Dermis microvascular lymphatic vessel endothelial cell (primary cell): ENCODE results near the gene GMNN. TPM values are rescaled to one million over a fixed set of nuclear protein-coding genes. Genes with fewer than 3 reads are reported as not detected.
A peak's percentile ranks its signal among the peaks of the same experiment; 100 is the strongest.

ENCODE experiments used
- DNase-seq, 2 donors: peaks; one replicate each; pipeline versions ENCODE4 v3.0.0 to v3.0.0-alpha.2; 2010; ENCODE audit warnings: low read depth in 2 of 2
- total RNA-seq: library from RNA; depleted of rRNA; stranded (reverse); fragments of >200 nt; gene quantifications from 2 replicates; pipeline ENCODE4 v1.2.1, GENCODE V29; 2014

Gene GMNN
- total RNA-seq, 1 donor from 2014 or later: 16.8 TPM

GRCh38 chr6:24802271-24803059 is 27.7 kb downstream of the GMNN start:
- no peak for DNase-seq

- DNase-seq: no peak
Observed at GRCh38 chr6:24807584-24807983, 32.8 kb downstream of the GMNN start.

DNA sequence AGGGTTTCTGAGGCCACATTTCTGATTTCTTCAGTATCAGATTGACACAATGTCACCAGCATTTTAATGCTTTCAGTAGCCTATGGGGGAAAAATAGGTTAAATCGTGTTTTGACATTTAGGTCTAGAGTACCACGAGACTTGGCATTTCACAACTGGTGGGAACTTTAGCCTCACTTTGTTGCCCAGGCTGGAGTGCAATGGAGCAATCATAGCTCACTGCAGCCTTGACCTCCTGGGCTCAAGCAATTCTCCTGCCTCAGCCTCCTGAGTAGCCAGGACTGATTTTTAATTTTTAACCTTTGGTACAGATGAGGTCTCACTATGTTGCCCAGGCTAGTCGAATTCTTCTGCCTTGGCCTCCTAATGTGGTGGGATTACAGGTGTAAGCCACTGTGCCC is 35.0 kb downstream of the GMNN start:
- no peak for DNase-seq

GRCh38 chr6:24818346-24818745 is 43.6 kb downstream of the GMNN start:
- DNase-seq: no peak

DNA sequence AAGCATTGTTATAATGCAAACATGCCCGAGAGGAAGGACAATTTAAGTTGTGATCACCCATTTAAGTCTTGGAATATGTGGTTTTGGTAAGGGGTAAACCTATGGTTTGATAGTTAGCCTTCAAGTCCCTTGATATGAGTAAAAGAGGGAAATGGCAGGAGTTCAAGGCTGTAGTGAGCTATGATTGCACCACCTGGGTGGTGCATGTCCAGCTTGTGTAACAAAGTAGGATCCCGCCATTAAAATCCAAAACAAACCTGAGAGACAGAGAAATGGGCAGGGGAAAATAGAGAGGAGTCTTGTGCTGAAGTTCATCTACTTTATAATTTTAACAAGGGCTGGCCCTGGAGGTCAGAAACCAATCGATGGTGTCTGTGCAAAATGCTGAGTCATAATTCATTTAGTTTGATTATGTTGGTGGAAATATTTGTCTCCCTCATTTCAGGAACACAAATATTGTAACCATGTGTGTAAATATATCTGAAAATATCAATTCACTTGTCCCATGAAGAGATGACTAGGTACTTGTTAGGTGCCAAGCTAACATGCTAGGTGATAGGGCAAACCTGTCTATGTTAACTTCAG is 47.2 kb downstream of the GMNN start:
- DNase-seq: no peak

- no peak for DNase-seq
Observed at GRCh38 chr6:24822696-24823095, 48.0 kb downstream of the GMNN start.

DNA sequence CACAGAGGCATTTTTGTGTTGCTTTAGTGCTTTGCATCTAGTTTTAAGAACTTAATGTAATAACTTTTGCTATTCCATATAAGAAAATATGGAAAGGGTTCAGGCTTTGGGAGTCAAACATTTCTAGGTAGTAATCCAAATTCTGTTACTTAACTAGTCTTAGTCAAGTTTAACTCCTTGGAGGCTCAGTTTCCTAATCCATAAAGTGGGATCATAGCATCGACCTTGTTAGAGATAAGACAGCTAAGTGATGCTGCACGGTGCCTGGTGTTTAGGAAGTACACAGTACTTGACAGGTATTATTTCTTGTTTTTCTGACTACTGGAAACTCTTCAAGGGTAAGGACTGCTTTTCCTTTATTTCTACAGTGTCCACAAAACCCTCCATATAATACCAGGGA is 48.4 kb downstream of the GMNN start:
- no peak for DNase-seq

GRCh38 chr6:24824142-24824938 is 49.6 kb downstream of the GMNN start:
- no peak for DNase-seq

GRCh38 chr6:24825130-24825630 is 50.4 kb downstream of the GMNN start:
- no peak for DNase-seq

- DNase-seq: no peak
Observed at GRCh38 chr6:24827162-24827561, 52.4 kb downstream of the GMNN start.

GRCh38 chr6:24827970-24828369 is 53.2 kb downstream of the GMNN start:
- DNase-seq: no peak

DNA sequence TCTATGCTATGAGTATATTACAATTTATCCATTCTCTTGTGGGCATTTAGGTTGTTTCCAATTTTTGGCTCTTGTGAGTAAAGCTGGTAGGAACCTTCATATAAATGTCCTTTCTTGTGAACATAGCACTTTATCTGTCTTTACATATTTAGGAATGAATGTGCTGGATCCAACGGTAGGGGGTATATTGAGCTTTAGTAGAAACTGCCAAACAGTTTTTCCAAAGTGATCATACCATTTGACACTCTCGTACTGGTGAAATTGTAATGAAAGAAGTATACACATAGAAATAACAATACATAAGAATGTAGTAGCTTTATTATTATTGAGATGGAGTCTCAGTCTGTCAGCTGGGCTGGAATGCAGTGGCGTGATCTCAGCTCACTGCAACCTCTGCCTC is 54.9 kb downstream of the GMNN start:
- DNase-seq: no peak

DNA sequence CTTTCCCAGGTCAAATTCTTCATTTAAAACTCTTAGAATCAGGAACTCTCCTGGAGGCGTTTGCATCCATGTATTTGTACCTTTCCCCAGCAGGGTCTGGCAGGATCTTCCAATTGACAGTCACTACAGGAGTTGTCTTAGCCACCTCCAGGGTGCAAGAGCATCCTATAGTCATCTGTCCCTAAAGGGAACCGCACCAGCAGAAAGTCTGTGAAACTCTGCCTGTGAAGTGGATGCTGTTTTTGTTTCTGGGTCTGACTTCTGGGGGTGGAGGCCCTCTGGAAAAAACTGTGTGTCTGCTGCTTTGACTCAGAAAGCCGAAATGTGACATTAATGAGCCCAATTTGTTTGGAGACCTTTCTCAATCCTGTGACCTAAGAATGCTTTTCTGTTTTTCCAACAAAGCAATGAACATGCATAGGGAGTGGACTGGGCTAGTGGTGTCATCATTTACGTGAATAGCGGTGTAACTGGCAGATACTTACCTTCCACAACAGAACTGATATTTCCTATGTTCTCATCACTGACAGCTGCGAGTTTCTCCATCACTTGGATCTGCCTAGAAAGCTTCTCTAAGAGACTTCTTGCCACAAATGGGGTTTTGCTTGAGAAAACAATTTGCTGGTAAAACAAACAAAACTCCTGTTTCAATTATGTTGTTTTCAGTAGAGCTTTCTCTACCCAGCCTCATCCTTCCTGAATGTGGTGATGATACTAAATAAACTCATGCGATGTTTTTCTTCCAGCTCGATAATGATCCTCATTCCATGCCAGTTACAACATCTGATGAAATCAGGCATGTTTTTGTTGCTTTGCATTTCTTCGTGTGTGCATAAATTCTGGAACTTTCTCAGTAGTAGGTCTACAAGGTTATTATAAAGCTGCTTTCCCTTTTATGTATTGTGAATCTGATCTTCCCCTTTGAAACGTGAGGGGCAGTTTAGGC is 57.3 kb downstream of the GMNN start:
- DNase-seq: peak in 1 of 2 donors; percentile 25

DNA sequence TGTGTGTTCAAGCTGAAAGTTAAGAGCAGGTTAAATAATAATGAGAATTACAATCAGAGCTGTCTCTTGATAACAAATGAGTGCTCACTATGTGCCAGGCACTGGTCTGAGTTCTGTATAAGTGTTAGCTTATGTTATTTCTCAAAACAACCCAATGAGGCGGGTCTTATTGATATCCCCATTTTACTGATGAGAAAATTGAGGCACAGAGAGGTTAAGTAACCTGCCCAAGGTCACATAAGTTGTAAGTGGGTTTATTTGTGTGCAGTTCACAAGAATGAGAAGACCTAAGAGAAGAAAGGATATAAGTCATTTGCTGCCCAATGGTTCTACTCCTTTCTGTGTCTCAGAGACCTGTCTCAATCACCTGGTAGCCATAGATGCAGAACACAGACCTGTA is 58.1 kb downstream of the GMNN start:
- no peak for DNase-seq

DNA sequence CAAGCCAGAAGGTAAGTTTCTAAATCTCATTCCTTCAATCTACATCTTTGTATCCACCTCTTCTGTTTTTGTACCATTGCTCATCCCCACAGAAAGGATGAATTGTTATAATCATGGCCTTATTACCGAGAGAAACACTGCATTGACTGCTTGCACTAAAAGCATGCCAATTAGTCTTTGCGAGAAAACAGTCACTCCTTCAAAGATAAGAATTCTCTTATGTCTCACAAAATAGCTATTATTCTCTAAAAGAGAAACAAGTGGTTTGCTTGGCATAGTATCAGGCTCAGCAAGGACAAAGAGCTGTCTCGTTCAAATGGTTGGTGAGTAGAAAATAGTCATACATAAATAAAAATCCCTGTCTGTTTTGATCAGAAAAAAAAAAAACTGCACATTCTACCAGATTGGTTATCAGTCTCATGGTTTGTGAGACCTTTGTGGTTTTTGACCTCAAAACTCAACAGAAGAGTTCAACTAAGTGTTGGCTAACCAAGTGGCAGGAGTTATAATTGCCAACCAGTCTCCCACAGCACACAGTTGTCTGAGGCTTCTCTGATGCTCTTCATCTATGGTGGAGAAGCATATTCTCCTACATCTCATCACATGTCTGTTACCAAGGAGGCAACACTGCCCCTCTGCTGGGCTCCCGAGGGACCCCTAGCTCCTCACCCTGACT is 59.1 kb downstream of the GMNN start:
- no peak for DNase-seq

Other genes with a start within 250 kb of the GMNN start
- under 0.01 TPM in 1 of 2 replicates, not detected in the other for gene KIAA0319, start 128.7 kb upstream of the GMNN start, total RNA-seq
- gene TDP2, start 108.0 kb upstream of the GMNN start, total RNA-seq: 18.0 and 20.0 TPM in 2 replicates
- gene ACOT13, start 107.9 kb upstream of the GMNN start, total RNA-seq: 3.7 and 4.4 TPM in 2 replicates
- gene C6orf62, start 55.8 kb upstream of the GMNN start, total RNA-seq: 103 and 104 TPM in 2 replicates
- gene ARMH2, start 24.0 kb downstream of the GMNN start, total RNA-seq: not detected in 2 replicates
- 0.13 TPM in 2 replicates for gene RIPOR2, start 161.0 kb downstream of the GMNN start, total RNA-seq